Rectal smooth muscle tissue (tissue), 1 donor: ENCODE data around the gene TRIM50.
"Not testable (repeated sequence)": the region's sequence is repeated elsewhere in the genome, so short reads cannot be mapped to it uniquely, and the experiment has no call there.

Experiments used
- H3K27ac ChIP-seq: one replicate; pipeline ENCODE4 v1.7.0; 2013; ENCODE audit warnings: low read depth, low read length, inconsistent platforms
- H3K27me3 ChIP-seq: one replicate; pipeline ENCODE4 v1.7.0; 2013; ENCODE audit warnings: low read length; ENCODE audit not compliant: control insufficient read depth, insufficient read depth
- H3K36me3 ChIP-seq: one replicate; pipeline ENCODE4 v1.7.0; 2013; ENCODE audit warnings: low read length; ENCODE audit not compliant: control insufficient read depth, insufficient read depth
- H3K4me1 ChIP-seq: one replicate; pipeline ENCODE4 v1.7.0; 2013; ENCODE audit warnings: low read length; ENCODE audit not compliant: control insufficient read depth, insufficient read depth
- H3K4me3 ChIP-seq: one replicate; pipeline ENCODE4 v1.7.0; 2013; ENCODE audit warnings: low read length
- H3K9ac ChIP-seq: one replicate; pipeline ENCODE4 v1.7.0; 2013; ENCODE audit warnings: low read length

The TRIM50 gene

GRCh38 chr7:73343671-73344380, 15.9 kb upstream of the TRIM50 start:
- no peaks in the 10 kb centered on the region for H3K36me3 ChIP-seq
- no peak overlapping the region for H3K27ac ChIP-seq
- H3K27me3 ChIP-seq = peaks cover 2% of the 10 kb centered on the region
- H3K4me1 ChIP-seq = no peaks in the 10 kb centered on the region
- H3K4me3 ChIP-seq = no peak overlapping the region
- no peak overlapping the region for H3K9ac ChIP-seq

GRCh38 chr7:73342645-73343044, 14.8 kb upstream of the TRIM50 start:
- Histone ChIP-seq H3K9ac (no peak overlapping the region), H3K4me3 (peak overlapping the region; percentile 26), H3K27ac (no peak overlapping the region)

GRCh38 chr7:73341877-73342276, 14.0 kb upstream of the TRIM50 start:
- no peak overlapping the region for H3K9ac ChIP-seq
- H3K27ac ChIP-seq = no peak overlapping the region
- H3K27me3 ChIP-seq = peaks cover 2% of the 10 kb centered on the region
- H3K36me3 ChIP-seq = no peaks in the 10 kb centered on the region
- no peaks in the 10 kb centered on the region for H3K4me1 ChIP-seq
- no peak overlapping the region for H3K4me3 ChIP-seq

More at GRCh38 chr7:73342645-73343044, 14.8 kb upstream of the TRIM50 start:
- Histone ChIP-seq H3K36me3 (no peaks in the 10 kb centered on the region), H3K4me1 (no peaks in the 10 kb centered on the region), H3K27me3 (peaks cover 2% of the 10 kb centered on the region)

- Histone ChIP-seq H3K9ac (no peak overlapping the region), H3K27me3 (no peaks in the 10 kb centered on the region), H3K36me3 (no peaks in the 10 kb centered on the region), H3K4me1 (no peaks in the 10 kb centered on the region), H3K27ac (no peak overlapping the region), H3K4me3 (no peak overlapping the region)
Observed at GRCh38 chr7:73340514-73340913, 12.6 kb upstream of the TRIM50 start.

- H3K27ac ChIP-seq = no peak overlapping the region
- H3K4me1 ChIP-seq = no peaks in the 10 kb centered on the region
- H3K4me3 ChIP-seq = no peak overlapping the region
- no peak overlapping the region for H3K9ac ChIP-seq
- no peaks in the 10 kb centered on the region for H3K27me3 ChIP-seq
- no peaks in the 10 kb centered on the region for H3K36me3 ChIP-seq
Observed at GRCh38 chr7:73338321-73338720, 10.4 kb upstream of the TRIM50 start.

GRCh38 chr7:73332447-73332846, 4.6 kb upstream of the TRIM50 start:
- H3K4me3 ChIP-seq = no peak overlapping the region
- H3K27ac ChIP-seq = no peak overlapping the region
- no peaks in the 10 kb centered on the region for H3K27me3 ChIP-seq
- H3K9ac ChIP-seq = no peak overlapping the region
- H3K36me3 ChIP-seq = no peaks in the 10 kb centered on the region
- no peaks in the 10 kb centered on the region for H3K4me1 ChIP-seq

- H3K4me3 ChIP-seq = no peak overlapping the region
- no peaks in the 10 kb centered on the region for H3K4me1 ChIP-seq
- H3K27ac ChIP-seq = no peak overlapping the region
- H3K9ac ChIP-seq = no peak overlapping the region
- H3K36me3 ChIP-seq = no peaks in the 10 kb centered on the region
- no peaks in the 10 kb centered on the region for H3K27me3 ChIP-seq
Observed at GRCh38 chr7:73330772-73331171, 2.9 kb upstream of the TRIM50 start.

- Histone ChIP-seq H3K4me3 (no peak overlapping the region), H3K27me3 (no peaks in the 10 kb centered on the region), H3K36me3 (no peaks in the 10 kb centered on the region), H3K4me1 (no peaks in the 10 kb centered on the region), H3K9ac (no peak overlapping the region), H3K27ac (no peak overlapping the region)
Observed at GRCh38 chr7:73329861-73330581, 2.1 kb upstream of the TRIM50 start.

- Histone ChIP-seq H3K9ac (no peak overlapping the region), H3K27me3 (no peaks in the 10 kb centered on the region), H3K27ac (no peak overlapping the region), H3K36me3 (no peaks in the 10 kb centered on the region), H3K4me3 (no peak overlapping the region), H3K4me1 (no peaks in the 10 kb centered on the region)
Observed at GRCh38 chr7:73328696-73329095, 814 bp upstream of the TRIM50 start.

GRCh38 chr7:73327449-73327848, 433 bp downstream of the TRIM50 start:
- H3K36me3 ChIP-seq, H3K9ac ChIP-seq, H3K27ac ChIP-seq, H3K4me1 ChIP-seq, H3K27me3 ChIP-seq, H3K4me3 ChIP-seq: not testable (repeated sequence)

GRCh38 chr7:73325424-73325823, 2.5 kb downstream of the TRIM50 start:
- not testable (repeated sequence) for H3K36me3 ChIP-seq, H3K4me1 ChIP-seq, H3K27ac ChIP-seq, H3K4me3 ChIP-seq, H3K27me3 ChIP-seq, H3K9ac ChIP-seq

- not testable (repeated sequence) for H3K4me1 ChIP-seq, H3K36me3 ChIP-seq, H3K27me3 ChIP-seq, H3K9ac ChIP-seq, H3K27ac ChIP-seq
- H3K4me3 ChIP-seq = peak overlapping the region; percentile 1
Observed at GRCh38 chr7:73324081-73324845, 3.6 kb downstream of the TRIM50 start.
